Erythroblast (primary cell): ENCODE data around the gene MZT2B.
A peak's percentile ranks its signal among the peaks of the same experiment; 100 is the strongest.
"Not testable (repeated sequence)": the region's sequence is repeated elsewhere in the genome, so short reads cannot be mapped to it uniquely, and the experiment has no call there.

Source experiments
- GATA1 ChIP-seq: IDR thresholded peaks from 2 replicates; pipeline ENCODE4 v1.6.1; 2011; ENCODE audit warnings: low read depth, mild to moderate bottlenecking, control low read depth, low read length, moderate library complexity
- POLR2A ChIP-seq: IDR thresholded peaks from 2 replicates; pipeline ENCODE4 v1.6.1; 2011; ENCODE audit warnings: mild to moderate bottlenecking, low read length

GRCh38 chr2:130181880-130182682 lies at the start of gene MZT2B:
- TF ChIP-seq POLR2A = peak; percentile 57
- TF ChIP-seq GATA1 = not testable (repeated sequence)
